ENCODE measurements around the gene DTX4. TPM values are rescaled to one million over a fixed set of nuclear protein-coding genes. Genes with fewer than 3 reads are reported as not detected.
A peak's percentile ranks its signal among the peaks of the same experiment; 100 is the strongest.

The DTX4 gene
- total RNA-seq, 6 experiments from 2014 or later: 10.8 to 49.1 (median 22.6) TPM

GRCh38 chr11:59212222-59212621 lies 40.3 kb downstream of the DTX4 start:
- ATAC-seq (no peak), DNase-seq (no peak)
- H3K9me3 ChIP-seq: no peaks in the 10 kb centered on the region
- no peak overlapping the region for H3K27ac ChIP-seq
- peaks cover 0 to 8% (median 0%) of the 10 kb centered on the region in 4 donors for H3K4me1 ChIP-seq
- H3K36me3 ChIP-seq: no peaks in the 10 kb centered on the region
- TF ChIP-seq POLR2A (IDR thresholded peaks at IDR 0.05) (no peak), CTCF (IDR thresholded peaks at IDR 0.05) (no peak)
- 61% methylated on average over 3 of the region's 7 CpGs for WGBS (ENCODE audit: insufficient coverage, low coverage, low lambda C conversion rate, missing lambda C conversion rate)
- H3K27me3 ChIP-seq: no peaks in the 10 kb centered on the region
- intact Hi-C loops (cut with DNase I): no loop called here
- H3K4me3 ChIP-seq: peak overlapping the region; percentile 3 to 31 (median 4)

GRCh38 chr11:59212744-59213631 lies 41.1 kb downstream of the DTX4 start, which contains the start of gene MPEG1:
TSS of gene MPEG1 (minus strand) at chr11:59212927. CDS start at chr11:59212865, 62 bp downstream.
- no peak within 1 kb of the TSS for H3K27ac ChIP-seq
- DNase-seq (no peak), ATAC-seq (peak in 3 of 4 donors; percentile 6 to 49 (median 22))
- intact Hi-C loops (cut with DNase I): no loop called here
- no peaks in the 10 kb centered on the region for H3K27me3 ChIP-seq
- TF ChIP-seq POLR2A (IDR thresholded peaks at IDR 0.05): no peak
- TF ChIP-seq CTCF (IDR thresholded peaks at IDR 0.05): no peak
- no peaks in the 10 kb centered on the region for H3K9me3 ChIP-seq
- H3K4me1 ChIP-seq: peaks cover 0 to 6% (median 0%) of the 10 kb centered on the region in 4 donors
- H3K36me3 ChIP-seq: no peaks in the 10 kb centered on the region
- H3K4me3 ChIP-seq: peak within 1 kb of the TSS; percentile 3 to 31 (median 4)
- 72% methylated on average over 10 of the region's 10 CpGs for WGBS (ENCODE audit: insufficient coverage, low coverage, low lambda C conversion rate, missing lambda C conversion rate)

GRCh38 chr11:59214141-59214893 lies 42.4 kb downstream of the DTX4 start:
- TF ChIP-seq CTCF (IDR thresholded peaks at IDR 0.05): no peak
- TF ChIP-seq POLR2A (IDR thresholded peaks at IDR 0.05): no peak
- Histone ChIP-seq H3K36me3 (no peaks in the 10 kb centered on the region), H3K4me3 (no peak overlapping the region), H3K9me3 (no peaks in the 10 kb centered on the region), H3K27me3 (no peaks in the 10 kb centered on the region), H3K4me1 (no peaks in the 10 kb centered on the region), H3K27ac (no peak overlapping the region)
- 100% methylated on average over 1 of the region's 2 CpGs for WGBS (ENCODE audit: insufficient coverage, low coverage, low lambda C conversion rate, missing lambda C conversion rate)
- ATAC-seq (peak in 2 of 4 donors; percentile 40 to 62), DNase-seq (no peak)
- intact Hi-C loops (cut with DNase I): no loop called here

DNA sequence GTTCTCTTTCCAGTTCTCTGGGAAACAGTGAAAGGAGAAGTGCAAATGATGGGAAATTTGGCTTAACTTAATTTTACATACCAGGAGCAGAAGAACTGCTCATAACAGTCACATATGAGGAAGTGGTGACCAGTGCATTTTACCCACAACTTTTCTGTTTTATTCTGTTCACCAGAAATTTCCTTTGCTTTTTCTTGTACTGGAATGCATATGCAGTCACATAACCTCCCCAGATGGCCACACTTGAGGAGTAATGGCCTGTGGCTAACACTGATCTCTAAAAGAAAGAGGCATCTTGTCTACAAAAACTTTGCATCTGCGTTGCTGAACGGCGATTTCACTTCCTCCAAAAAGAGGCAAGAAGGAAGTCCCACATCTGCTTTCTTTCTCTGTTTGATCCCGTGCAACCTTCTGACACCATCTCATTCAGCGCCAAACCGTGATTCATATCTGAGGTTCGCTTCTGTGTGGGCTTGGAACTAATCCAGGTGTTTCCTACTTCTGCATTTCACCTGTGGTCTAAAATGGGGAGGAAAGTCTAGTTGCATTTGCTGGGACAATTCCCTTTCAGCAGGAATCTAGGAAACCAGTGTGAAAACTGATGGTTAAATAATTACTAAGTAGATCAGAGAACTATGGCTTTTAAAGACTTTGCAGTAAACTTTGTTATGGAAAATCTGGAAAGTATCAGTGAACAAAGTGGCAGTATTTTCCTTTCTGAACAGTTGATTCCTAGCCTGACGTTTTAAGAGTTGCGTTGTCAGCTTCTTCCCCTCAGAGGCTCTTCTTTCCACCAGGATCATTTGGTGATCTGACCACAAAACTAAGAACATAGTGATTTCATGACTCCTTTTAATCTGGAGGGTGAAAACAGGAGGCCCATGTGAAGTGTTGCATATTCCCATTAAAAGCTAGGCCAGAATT lies 45.0 kb downstream of the DTX4 start:
- DNase-seq: no peak
- no peak overlapping the region for H3K4me3 ChIP-seq
- intact Hi-C loops (cut with DNase I): no loop called here
- WGBS (ENCODE audit: insufficient coverage, low coverage, low lambda C conversion rate, missing lambda C conversion rate): 46% methylated on average over 8 of the region's 9 CpGs
- H3K27me3 ChIP-seq: no peaks in the 10 kb centered on the region
- H3K4me1 ChIP-seq: no peaks in the 10 kb centered on the region
- no peaks in the 10 kb centered on the region for H3K9me3 ChIP-seq
- no peak for TF ChIP-seq CTCF (IDR thresholded peaks at IDR 0.05)
- TF ChIP-seq POLR2A (IDR thresholded peaks at IDR 0.05): no peak
- no peak overlapping the region for H3K27ac ChIP-seq
- H3K36me3 ChIP-seq: no peaks in the 10 kb centered on the region
- ATAC-seq: peak in 3 of 4 donors; percentile 24 to 56 (median 46)

Data from right lobe of liver (tissue), 6 donors.